Breast epithelium (tissue), 3 donors: ENCODE data around the gene CALHM3.

Experiments used
- POLR2A ChIP-seq: fragments of 450-650 bp; IDR thresholded peaks from one replicate; pipeline ENCODE4 v1.6.1; 2016; ENCODE audit warnings: antibody characterized with exemption, mild to moderate bottlenecking, moderate library complexity
- TF ChIP-seq, protein P1 (sequence below), 3 donors: fragments of 450-650 bp; IDR thresholded peaks; one replicate each; pipeline ENCODE4 v1.5.1; 2016 to 2017; ENCODE audit warnings: antibody characterized with exemption in 3 of 3, mild to moderate bottlenecking in 3 of 3, moderate library complexity in 3 of 3

DNA sequence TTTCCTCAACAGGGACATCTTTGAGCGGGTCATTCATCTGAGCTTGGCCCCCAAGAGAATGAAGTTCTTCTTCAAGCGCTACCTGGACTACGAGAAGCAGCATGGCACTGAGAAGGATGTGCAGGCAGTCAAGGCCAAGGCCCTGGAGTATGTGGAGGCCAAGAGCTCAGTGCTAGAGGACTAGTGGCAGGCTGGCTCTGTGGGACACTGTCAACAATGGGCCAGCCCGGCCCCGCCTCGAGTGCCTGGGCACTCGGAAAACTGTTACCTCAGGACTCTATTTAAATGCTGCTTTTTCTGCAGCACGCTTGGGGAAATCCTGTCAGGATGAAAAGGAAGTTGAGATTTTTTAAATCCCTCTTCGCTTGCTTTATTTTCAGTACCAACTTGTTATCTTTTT, 33.7 kb downstream of the CALHM3 start:
- TF ChIP-seq, protein P1, sequence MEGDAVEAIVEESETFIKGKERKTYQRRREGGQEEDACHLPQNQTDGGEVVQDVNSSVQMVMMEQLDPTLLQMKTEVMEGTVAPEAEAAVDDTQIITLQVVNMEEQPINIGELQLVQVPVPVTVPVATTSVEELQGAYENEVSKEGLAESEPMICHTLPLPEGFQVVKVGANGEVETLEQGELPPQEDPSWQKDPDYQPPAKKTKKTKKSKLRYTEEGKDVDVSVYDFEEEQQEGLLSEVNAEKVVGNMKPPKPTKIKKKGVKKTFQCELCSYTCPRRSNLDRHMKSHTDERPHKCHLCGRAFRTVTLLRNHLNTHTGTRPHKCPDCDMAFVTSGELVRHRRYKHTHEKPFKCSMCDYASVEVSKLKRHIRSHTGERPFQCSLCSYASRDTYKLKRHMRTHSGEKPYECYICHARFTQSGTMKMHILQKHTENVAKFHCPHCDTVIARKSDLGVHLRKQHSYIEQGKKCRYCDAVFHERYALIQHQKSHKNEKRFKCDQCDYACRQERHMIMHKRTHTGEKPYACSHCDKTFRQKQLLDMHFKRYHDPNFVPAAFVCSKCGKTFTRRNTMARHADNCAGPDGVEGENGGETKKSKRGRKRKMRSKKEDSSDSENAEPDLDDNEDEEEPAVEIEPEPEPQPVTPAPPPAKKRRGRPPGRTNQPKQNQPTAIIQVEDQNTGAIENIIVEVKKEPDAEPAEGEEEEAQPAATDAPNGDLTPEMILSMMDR (IDR thresholded peaks at IDR 0.05) = no peak
- no peak for TF ChIP-seq POLR2A
